A673 (cell line): Measurements from ENCODE around the gene CIB2. TPM values are rescaled to one million over a fixed set of nuclear protein-coding genes. Genes with fewer than 3 reads are reported as not detected.

Source experiments
- BruUV-seq: library from RNA; stranded (reverse); fragments of 400-500 nt; replicated peaks from 2 replicates; lab custom pipeline; 2021; lab: Mats Ljungman, UMichigan
- CTCF ChIA-PET: fragments of 300-600 bp; sonication (Branson Sonifier 250); formaldehyde crosslinking; loops from one replicate; lab custom pipeline; 2022; ENCODE audit warnings: antibody characterized with exemption; lab: Charles Lee
- POLR2A ChIA-PET: fragments of 300-600 bp; sonication (Branson Sonifier 250); formaldehyde crosslinking; loops from one replicate; lab custom pipeline; 2022; ENCODE audit warnings: antibody characterized with exemption; ENCODE audit not compliant: low non-redundant PET; lab: Charles Lee
- DNase-seq: peaks from one replicate; pipeline ENCODE4 v3.0.0-alpha.2; 2015; ENCODE audit warnings: low spot score
- H3K27ac ChIP-seq: fragments of 200-600 bp; sonication (generic); 2 replicates; pipeline ENCODE4 v1.5.1; 2016; ENCODE audit warnings: mixed run types, low read depth, mild to moderate bottlenecking, mixed read lengths, antibody characterized with exemption, low read length; ENCODE audit not compliant: poor library complexity, severe bottlenecking
- H3K27me3 ChIP-seq: fragments of 200-600 bp; sonication (generic); replicated peaks from 2 replicates; pipeline ENCODE4 v1.6.1; 2017; ENCODE audit warnings: mixed run types, low read depth, mild to moderate bottlenecking, mixed read lengths, antibody characterized with exemption, low read length; ENCODE audit not compliant: insufficient read depth, poor library complexity
- H3K36me3 ChIP-seq: fragments of 200-600 bp; sonication (generic); 2 replicates; pipeline ENCODE4 v1.6.1; 2016; ENCODE audit warnings: mixed run types, mild to moderate bottlenecking, mixed read lengths, antibody characterized with exemption, low read length; ENCODE audit not compliant: insufficient read depth, poor library complexity, severe bottlenecking
- H3K4me1 ChIP-seq: fragments of 200-600 bp; sonication (generic); 2 replicates; pipeline ENCODE4 v1.6.1; 2017; ENCODE audit warnings: mixed run types, mild to moderate bottlenecking, mixed read lengths, antibody characterized with exemption, low read length; ENCODE audit not compliant: insufficient read depth, poor library complexity, severe bottlenecking
- H3K4me3 ChIP-seq: fragments of 200-600 bp; sonication (generic); 2 replicates; pipeline ENCODE4 v1.5.1; 2016; ENCODE audit warnings: low read depth, mixed run types, mild to moderate bottlenecking, mixed read lengths, low read length; ENCODE audit not compliant: poor library complexity, severe bottlenecking
- H3K9me3 ChIP-seq: fragments of 200-600 bp; sonication (generic); 2 replicates; pipeline ENCODE4 v1.6.1; 2016; ENCODE audit warnings: mixed run types, low read depth, mild to moderate bottlenecking, mixed read lengths, antibody characterized with exemption, low read length; ENCODE audit not compliant: poor library complexity, severe bottlenecking
- CTCF ChIP-seq: fragments of 300-800, 200-600 bp; sonication (generic); conservative IDR thresholded peaks from 2 replicates; pipeline ENCODE4 v1.5.1; 2017; ENCODE audit warnings: low read depth, mild to moderate bottlenecking, antibody characterized with exemption, low read length, moderate library complexity, mixed read lengths
- EZH2 ChIP-seq: fragments of 200-600 bp; sonication (generic); IDR thresholded peaks from 2 replicates; pipeline ENCODE4 v1.6.1; 2017; ENCODE audit warnings: borderline replicate concordance, low read depth, mild to moderate bottlenecking, mixed read lengths, antibody characterized with exemption, low read length; ENCODE audit not compliant: poor library complexity, severe bottlenecking
- intact Hi-C: fragments of 100-400 bp; cut with micrococcal nuclease; formaldehyde crosslinking; loops from one replicate; pipeline ENCODE4 v1.10.0; 2022; ENCODE audit not compliant: unreplicated experiment
- total RNA-seq: library from RNA; stranded (reverse); gene quantifications from 2 replicates; pipeline ENCODE4 v1.2.3, GENCODE V29; 2021

The CIB2 gene
- total RNA-seq, 1 experiment from 2014 or later: 2.1 TPM

- H3K27me3 ChIP-seq: no peaks in the 10 kb centered on the region
- POLR2A ChIA-PET: no interaction called here
- BruUV-seq: no TSS peak
- H3K9me3 ChIP-seq: no peaks in the 10 kb centered on the region
- CTCF ChIA-PET: interaction anchor here (0.6 kb wide), 1 partner anchor 173 kb away, joined by 3 read pairs; no protein-coding TSS in a partner anchor
- intact Hi-C loops: no loop called here
- peaks cover 60% of the 10 kb centered on the region for H3K4me1 ChIP-seq
- H3K27ac ChIP-seq: peak overlapping the region; percentile 4
- H3K36me3 ChIP-seq: no peaks in the 10 kb centered on the region
- no peak for DNase-seq
- no peak overlapping the region for H3K4me3 ChIP-seq
- TF ChIP-seq CTCF (no peak), EZH2 (no peak)
Observed at GRCh38 chr15:78067328-78068228, 63.7 kb downstream of the CIB2 start.

- no peak overlapping the region for H3K27ac ChIP-seq
- no peaks in the 10 kb centered on the region for H3K27me3 ChIP-seq
- BruUV-seq: no TSS peak
- POLR2A ChIA-PET: no interaction called here
- H3K36me3 ChIP-seq: no peaks in the 10 kb centered on the region
- CTCF ChIA-PET: no interaction called here
- intact Hi-C loops: no loop called here
- peaks cover 52% of the 10 kb centered on the region for H3K4me1 ChIP-seq
- TF ChIP-seq CTCF (no peak), EZH2 (no peak)
- H3K9me3 ChIP-seq: no peaks in the 10 kb centered on the region
- H3K4me3 ChIP-seq: no peak overlapping the region
- DNase-seq: no peak
Observed at GRCh38 chr15:78065973-78066946, 65.0 kb downstream of the CIB2 start.

- CTCF ChIA-PET: no interaction called here
- intact Hi-C loops: no loop called here
- H3K27ac ChIP-seq: no peak overlapping the region
Observed at GRCh38 chr15:78065284-78065872, 65.9 kb downstream of the CIB2 start.

More at GRCh38 chr15:78065284-78065872, 65.9 kb downstream of the CIB2 start:
- no peaks in the 10 kb centered on the region for H3K27me3 ChIP-seq
- H3K4me3 ChIP-seq: no peak overlapping the region
- TF ChIP-seq EZH2 (no peak), CTCF (no peak)
- POLR2A ChIA-PET: no interaction called here
- H3K4me1 ChIP-seq: peaks cover 46% of the 10 kb centered on the region
- no peaks in the 10 kb centered on the region for H3K36me3 ChIP-seq
- no TSS peak for BruUV-seq
- no peak for DNase-seq
- H3K9me3 ChIP-seq: no peaks in the 10 kb centered on the region
